ENCODE results near the gene OR51D1.

OR51D1 gene, protein sequence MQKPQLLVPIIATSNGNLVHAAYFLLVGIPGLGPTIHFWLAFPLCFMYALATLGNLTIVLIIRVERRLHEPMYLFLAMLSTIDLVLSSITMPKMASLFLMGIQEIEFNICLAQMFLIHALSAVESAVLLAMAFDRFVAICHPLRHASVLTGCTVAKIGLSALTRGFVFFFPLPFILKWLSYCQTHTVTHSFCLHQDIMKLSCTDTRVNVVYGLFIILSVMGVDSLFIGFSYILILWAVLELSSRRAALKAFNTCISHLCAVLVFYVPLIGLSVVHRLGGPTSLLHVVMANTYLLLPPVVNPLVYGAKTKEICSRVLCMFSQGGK

DNA sequence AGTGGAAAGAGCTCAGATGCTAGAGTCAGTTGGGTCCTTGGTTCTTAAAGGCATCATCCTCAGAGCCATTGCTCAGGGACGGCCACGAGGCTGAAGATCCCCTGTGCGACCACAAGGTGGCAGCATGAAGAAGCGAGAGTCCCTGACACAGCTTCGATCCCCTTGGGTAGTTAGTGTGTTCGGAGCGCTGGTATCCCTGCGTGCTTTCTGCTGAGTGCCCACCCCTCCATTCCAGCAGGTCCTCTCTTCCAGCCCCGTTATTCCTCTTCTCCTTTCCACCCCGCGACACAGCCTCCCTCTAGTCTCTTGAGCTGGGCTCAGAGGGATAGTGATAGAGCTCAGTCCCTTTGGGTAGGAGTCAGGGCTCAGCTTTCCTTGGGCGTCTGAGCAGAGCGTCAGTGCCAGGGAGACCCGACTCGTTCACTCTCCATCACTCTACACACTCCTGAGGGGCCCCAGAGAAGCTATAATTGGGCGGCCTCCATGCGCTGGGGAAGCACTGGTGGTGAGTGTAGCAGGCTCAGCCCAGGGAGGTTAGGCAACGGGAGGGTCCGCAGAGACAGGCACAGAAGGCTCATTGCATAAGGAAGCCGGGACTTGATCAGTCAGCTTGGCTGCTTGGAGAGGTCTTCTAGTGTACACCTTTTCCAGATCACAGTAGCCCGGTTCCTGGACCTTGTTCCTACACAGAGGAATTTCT lies at the start of gene OR51D1:
Gene OR51D1 (plus strand): TSS at position 516 of the 700 bp plus-strand sequence. CDS start 2,314 bp downstream, outside the sequence.
- no peak within 1 kb of the TSS for H3K4me3 ChIP-seq (ENCODE audit: low read depth, low read length)
- TF ChIP-seq, protein P1, sequence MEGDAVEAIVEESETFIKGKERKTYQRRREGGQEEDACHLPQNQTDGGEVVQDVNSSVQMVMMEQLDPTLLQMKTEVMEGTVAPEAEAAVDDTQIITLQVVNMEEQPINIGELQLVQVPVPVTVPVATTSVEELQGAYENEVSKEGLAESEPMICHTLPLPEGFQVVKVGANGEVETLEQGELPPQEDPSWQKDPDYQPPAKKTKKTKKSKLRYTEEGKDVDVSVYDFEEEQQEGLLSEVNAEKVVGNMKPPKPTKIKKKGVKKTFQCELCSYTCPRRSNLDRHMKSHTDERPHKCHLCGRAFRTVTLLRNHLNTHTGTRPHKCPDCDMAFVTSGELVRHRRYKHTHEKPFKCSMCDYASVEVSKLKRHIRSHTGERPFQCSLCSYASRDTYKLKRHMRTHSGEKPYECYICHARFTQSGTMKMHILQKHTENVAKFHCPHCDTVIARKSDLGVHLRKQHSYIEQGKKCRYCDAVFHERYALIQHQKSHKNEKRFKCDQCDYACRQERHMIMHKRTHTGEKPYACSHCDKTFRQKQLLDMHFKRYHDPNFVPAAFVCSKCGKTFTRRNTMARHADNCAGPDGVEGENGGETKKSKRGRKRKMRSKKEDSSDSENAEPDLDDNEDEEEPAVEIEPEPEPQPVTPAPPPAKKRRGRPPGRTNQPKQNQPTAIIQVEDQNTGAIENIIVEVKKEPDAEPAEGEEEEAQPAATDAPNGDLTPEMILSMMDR (IDR thresholded peaks at IDR 0.05; ENCODE audit: borderline replicate concordance, insufficient read depth, low read depth, low read length) = peak; percentile 97

DNA sequence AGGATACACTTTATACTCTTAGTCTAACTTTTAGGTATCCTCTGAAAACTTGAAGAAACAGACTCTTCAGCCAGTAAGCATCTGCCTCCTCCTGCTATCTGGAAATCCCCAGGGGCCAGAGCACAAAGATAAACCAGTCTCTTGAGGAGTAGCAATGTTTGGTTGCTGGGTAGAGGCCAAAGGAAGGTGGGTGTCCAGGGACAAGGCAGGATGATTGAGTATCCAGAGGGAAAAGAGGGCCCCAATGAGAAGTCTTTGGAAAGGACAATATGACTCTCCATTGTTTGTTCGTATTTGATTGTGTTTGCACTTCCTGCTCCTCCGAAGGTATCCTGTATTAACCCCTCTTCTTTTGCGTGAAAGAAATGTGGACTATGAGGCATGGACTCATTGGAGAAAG lies 48.3 kb upstream of the OR51D1 start:
- TF ChIP-seq, protein P1 (IDR thresholded peaks at IDR 0.05; ENCODE audit: borderline replicate concordance, insufficient read depth, low read depth, low read length) = no peak
- H3K4me3 ChIP-seq (ENCODE audit: low read depth, low read length) = no peak overlapping the region

DNA sequence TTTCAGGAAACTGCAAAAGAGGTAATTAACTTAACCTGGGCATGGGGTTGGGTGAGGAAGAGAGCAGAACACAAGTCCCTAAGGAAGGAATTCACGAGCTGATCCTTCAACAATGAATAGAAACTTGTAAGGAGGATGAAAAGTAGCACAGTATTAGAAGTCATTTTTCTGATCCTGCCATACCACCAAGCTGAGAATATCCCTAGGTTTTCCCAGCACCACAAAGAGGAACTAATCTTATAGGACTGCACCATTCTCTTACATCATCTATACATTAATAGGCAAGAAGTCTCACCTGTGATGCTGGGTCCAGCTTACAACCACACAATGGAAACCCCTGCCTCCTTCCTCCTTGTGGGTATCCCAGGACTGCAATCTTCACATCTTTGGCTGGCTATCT lies 43.5 kb upstream of the OR51D1 start, which contains the start of gene OR52I1:
Gene OR52I1 (plus strand): TSS at position 301 of the 400 bp plus-strand sequence. CDS start 0 bp downstream, at position 301.
- TF ChIP-seq, protein P1 (IDR thresholded peaks at IDR 0.05; ENCODE audit: borderline replicate concordance, insufficient read depth, low read depth, low read length) = no peak
- no peak within 1 kb of the TSS for H3K4me3 ChIP-seq (ENCODE audit: low read depth, low read length)

DNA sequence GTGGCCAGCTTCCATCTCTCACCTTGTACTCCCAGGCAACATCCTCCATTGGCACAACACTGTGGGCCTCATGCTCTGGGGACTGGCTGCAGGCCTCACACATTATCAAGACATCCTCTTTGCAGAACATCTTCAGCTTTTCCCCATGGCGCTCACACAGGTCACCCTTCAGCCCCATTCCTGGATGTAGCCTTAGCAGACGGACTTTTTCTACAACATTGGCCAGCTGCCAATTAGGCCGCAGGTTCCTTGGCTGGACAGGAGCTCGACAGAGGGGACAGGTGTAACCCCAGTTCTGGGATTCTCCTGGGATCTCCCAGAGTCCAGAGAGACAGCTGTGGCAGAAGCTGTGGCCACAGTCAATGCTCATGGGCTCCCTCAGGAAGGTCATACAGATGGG lies 32.2 kb upstream of the OR51D1 start:
- TF ChIP-seq, protein P1 (IDR thresholded peaks at IDR 0.05; ENCODE audit: borderline replicate concordance, insufficient read depth, low read depth, low read length) = no peak
- no peak overlapping the region for H3K4me3 ChIP-seq (ENCODE audit: low read depth, low read length)

DNA sequence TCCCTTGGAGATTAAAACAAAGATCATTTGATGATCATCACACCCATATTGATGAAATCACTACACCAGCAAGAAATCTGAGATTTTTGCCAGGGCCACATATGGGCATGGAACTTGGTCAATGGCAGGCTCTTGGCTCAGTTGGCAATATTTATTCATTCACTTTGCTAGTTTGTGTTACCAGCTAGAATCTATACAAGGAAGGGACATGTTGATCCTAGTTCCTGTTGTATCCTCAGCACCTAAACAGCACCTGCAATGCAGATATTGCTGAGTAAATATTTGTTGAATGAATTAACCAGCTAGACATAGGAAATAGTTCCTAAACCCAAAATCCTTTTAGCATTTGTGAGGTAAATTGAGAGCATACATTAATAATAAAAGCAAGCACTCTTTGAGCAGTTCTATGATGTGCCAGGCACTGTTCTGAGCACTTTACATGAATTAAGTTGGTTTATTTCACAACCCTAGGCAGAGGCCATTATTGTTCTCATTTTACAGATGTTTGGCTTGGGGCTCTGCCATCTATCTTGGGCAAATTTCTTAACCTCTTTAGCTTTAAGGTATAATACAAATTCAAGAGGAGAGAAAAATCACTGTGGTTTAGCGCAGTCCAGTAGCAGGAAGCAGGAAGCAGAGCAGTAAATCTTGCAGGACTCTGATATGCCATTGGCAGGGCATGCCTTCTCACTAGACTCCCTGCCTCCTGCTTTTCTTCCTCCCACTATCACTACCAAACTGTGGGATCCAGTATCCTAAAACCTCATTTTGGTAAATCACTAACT lies 30.9 kb upstream of the OR51D1 start:
- H3K4me3 ChIP-seq (ENCODE audit: low read depth, low read length) = no peak overlapping the region
- TF ChIP-seq, protein P1 (IDR thresholded peaks at IDR 0.05; ENCODE audit: borderline replicate concordance, insufficient read depth, low read depth, low read length) = no peak

DNA sequence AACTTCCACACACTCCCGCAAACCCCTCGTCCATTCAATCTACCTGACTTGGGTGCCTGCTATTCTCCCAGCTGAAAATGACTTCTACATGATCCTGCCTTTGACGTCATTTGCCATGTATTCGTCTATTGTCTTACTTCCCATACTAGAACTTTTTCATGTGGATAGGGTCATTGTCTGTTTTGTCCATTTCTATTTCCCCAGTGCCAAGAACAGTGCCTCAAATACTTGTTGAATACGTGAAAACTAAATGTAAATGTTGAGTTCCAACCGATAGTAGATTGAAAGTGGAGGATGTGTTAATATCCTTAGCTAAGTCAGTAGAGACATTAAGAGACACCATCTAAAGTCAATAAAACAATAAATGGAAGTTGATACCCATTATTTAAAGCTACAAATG lies 30.2 kb upstream of the OR51D1 start:
- TF ChIP-seq, protein P1 (IDR thresholded peaks at IDR 0.05; ENCODE audit: borderline replicate concordance, insufficient read depth, low read depth, low read length) = no peak

More for the DNA sequence above, 30.2 kb upstream of the OR51D1 start:
- peak overlapping the region; percentile 87 for H3K4me3 ChIP-seq (ENCODE audit: low read depth, low read length)
